Heart left ventricle (tissue), 13 donors: ENCODE results near the gene LAMP1.

Experiments used
- POLR2A ChIP-seq, 2 donors: fragments of 450-650 bp; IDR thresholded peaks; one replicate each; pipeline ENCODE4 v1.6.1; 2017; ENCODE audit warnings: antibody characterized with exemption in 2 of 2, mild to moderate bottlenecking in 2 of 2, moderate library complexity in 2 of 2
- TF ChIP-seq, protein P1 (sequence below), 12 donors: fragments of 200-600 bp; sonication (generic) in 4 of 12; IDR thresholded peaks; one replicate each; pipeline versions ENCODE4 v1.5.0 to v1.8.0; 2018 to 2022; ENCODE audit warnings: antibody characterized with exemption in 12 of 12, mild to moderate bottlenecking in 5 of 12
- donor health status: ischemic (EF 13 %, LVEDD 7.1; RV severe dilation, severe dysfunction).
- donor health status: DM: no; HTN: yes; CAD: no.
- donor health status: DM: no; HTN: no; CAD: no.
- donor health status: ischemic (EF 25% LVEDD 6.9; RV normal size, moderate dysfunction).
- donor health status: ischemic (EF 25% LVEDD 5.7; RV mildly dilated, moderate dysfunction).
- donor health status: ischemic (EF 35%, LVEDD 5.7; RV mildly dilated, moderate dysfunction).
- donor health status: nonischemic (EF 11% LVEDD 7.7; RV severe dilation, severe dysfunction).
- donor health status: DM: yes; HTN: yes; CAD: no.
- donor health status: PGD.
- donor health status: ischemic (EF 29% LVEDD 5.4; RV normal size, mild dysfunction).
- donor health status: nonischemic (EF 23%, LVEDD 6.1; RV moderate dilation, normal function).

DNA sequence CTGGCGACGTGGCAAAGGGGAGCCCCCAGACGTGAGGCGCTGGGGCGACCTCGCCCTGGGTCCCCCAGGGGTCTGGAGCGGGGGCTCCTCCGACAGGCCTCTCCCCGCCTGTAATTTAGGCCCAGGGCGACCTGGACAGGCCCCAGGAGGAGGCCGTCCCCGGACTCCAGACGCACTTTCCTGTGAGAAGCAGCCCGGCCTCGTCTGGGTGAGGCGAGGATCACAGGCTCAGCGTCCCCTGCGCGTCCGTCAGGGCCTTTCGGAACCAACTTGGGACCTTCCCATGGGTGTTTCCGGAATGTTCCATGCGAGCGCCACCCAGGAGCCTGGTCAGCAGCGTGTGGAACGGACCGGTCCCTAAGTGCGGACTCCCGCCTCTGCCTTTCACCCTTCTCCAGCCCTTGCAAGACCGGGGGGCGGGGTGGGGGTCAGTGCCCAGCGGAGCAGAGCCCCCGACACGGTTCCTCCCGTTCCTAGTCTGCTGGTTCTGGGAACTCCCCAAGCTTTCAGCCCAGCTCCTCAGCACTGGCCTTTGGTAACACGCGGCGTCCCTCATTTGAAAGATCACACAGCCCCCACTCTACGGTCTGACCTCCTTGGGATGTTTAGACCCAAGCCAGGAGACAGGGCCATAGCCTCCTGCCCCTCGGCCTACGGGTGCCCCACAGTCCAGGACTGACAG lies 68.0 kb downstream of the LAMP1 start:
- TF ChIP-seq, protein P1, sequence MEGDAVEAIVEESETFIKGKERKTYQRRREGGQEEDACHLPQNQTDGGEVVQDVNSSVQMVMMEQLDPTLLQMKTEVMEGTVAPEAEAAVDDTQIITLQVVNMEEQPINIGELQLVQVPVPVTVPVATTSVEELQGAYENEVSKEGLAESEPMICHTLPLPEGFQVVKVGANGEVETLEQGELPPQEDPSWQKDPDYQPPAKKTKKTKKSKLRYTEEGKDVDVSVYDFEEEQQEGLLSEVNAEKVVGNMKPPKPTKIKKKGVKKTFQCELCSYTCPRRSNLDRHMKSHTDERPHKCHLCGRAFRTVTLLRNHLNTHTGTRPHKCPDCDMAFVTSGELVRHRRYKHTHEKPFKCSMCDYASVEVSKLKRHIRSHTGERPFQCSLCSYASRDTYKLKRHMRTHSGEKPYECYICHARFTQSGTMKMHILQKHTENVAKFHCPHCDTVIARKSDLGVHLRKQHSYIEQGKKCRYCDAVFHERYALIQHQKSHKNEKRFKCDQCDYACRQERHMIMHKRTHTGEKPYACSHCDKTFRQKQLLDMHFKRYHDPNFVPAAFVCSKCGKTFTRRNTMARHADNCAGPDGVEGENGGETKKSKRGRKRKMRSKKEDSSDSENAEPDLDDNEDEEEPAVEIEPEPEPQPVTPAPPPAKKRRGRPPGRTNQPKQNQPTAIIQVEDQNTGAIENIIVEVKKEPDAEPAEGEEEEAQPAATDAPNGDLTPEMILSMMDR (IDR thresholded peaks at IDR 0.05), result no peak
- TF ChIP-seq POLR2A (IDR thresholded peaks at IDR 0.05), result no peak
